ENCODE measurements around the gene JAML. TPM values are rescaled to one million over a fixed set of nuclear protein-coding genes. Genes with fewer than 3 reads are reported as not detected.

Gene JAML
- total and polyA plus RNA-seq, 2 of the 13 experiments (the other 11 are each of a cell fraction or from before 2014, with no cell fraction given), result 2.0 to 3.3 TPM

DNA sequence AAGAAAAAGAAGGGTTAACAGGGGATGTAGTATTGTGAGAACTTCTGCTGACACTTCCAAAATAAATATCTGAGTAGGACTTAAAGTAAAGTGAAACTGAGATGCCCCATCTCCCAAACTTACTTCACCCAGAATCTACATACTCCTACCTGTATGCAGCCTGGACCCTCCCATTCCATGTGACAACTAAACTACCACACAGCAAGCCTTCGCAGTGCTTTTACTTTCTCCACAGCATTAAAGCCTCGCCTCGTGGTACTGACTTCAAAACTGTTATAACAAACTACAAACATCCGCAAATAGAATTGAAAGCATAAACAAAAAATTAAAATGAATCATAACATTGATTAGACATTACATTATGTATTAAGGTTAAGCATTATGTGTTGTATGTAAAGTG is 38.3 kb upstream of the JAML start (continued):
- TF ChIP-seq ZNF318 (CRISPR knock-in tag; IDR thresholded peaks at IDR 0.05) (no peak), PTBP1 (IDR thresholded peaks at IDR 0.05; ENCODE audit: low read depth, low read length, poor library complexity, severe bottlenecking) (no peak)

GRCh38 chr11:118260353-118260752 is 35.5 kb upstream of the JAML start:
- Histone ChIP-seq H3K27ac (ENCODE audit: extremely low read length, insufficient read depth, low read length) (no peak overlapping the region), H3K36me3 (replicated peaks in 1 of 2; ENCODE audit: control insufficient read depth in 1 of 2, insufficient read depth in 2 of 2, low read length in 2 of 2) (peaks cover 4 to 27% of the 10 kb centered on the region in 2 experiments; a peak in 3 of 5 replicates), H3K9ac (ENCODE audit: insufficient read depth, low read depth, low read length) (no peak overlapping the region), H3K4me2 (ENCODE audit: low read depth, low read length) (no peak overlapping the region), H3K9me3 (ENCODE audit: low read length) (no peaks in the 10 kb centered on the region), H3K27me3 (ENCODE audit: control insufficient read depth in 1 of 2, insufficient read depth in 2 of 2, low read length in 2 of 2) (peaks cover 0 to 10% of the 10 kb centered on the region in 2 experiments; a peak in 1 of 5 replicates), H3K4me1 (ENCODE audit: insufficient read depth, low read length) (peaks cover 34% of the 10 kb centered on the region), H3K79me2 (ENCODE audit: insufficient read depth, low read length) (peaks cover 7% of the 10 kb centered on the region), H2AFZ (ENCODE audit: low read length) (no peak overlapping the region), H3K4me3 (replicated peaks in 1 of 3; ENCODE audit: insufficient read depth in 1 of 3, low read depth in 2 of 3, low read length in 3 of 3) (no peak overlapping the region), H4K20me1 (ENCODE audit: insufficient read depth, low read length) (no peaks in the 10 kb centered on the region)
- FAIRE-seq (no peak), DNase-seq (ENCODE audit: low spot score) (no peak), ATAC-seq (no peak)
- in situ Hi-C loops (cut with HindIII; ENCODE audit: extremely low pct_ligation_motif_present, low pct_unique_long_range_greater_than_20kb) (no loop called here), intact Hi-C loops (cut with micrococcal nuclease; ENCODE audit: unreplicated experiment) (loop anchor here (5.0 kb wide), 1 partner anchor 63 kb away; no protein-coding TSS in a partner anchor)
- WGBS (ENCODE audit: low lambda C conversion rate), result 98% methylated on average over 3 of the region's 3 CpGs
- POLR2A ChIA-PET, result interaction anchor here (1.2 kb wide), 1 partner anchor 9 kb away, joined by 3 read pairs; the partner anchor contains the start of gene MPZL3
- CTCF ChIA-PET (ENCODE audit: low intra/inter-chr PET ratio, low total read pairs), result no interaction called here
- no TSS peak for BruUV-seq (replicated peaks)
- TF ChIP-seq POLR2G (IDR thresholded peaks at IDR 0.05; ENCODE audit: low read depth, low read length), result no peak
- no peak for TF ChIP-seq CCAR2 (optimal IDR thresholded peaks at IDR 0.05; ENCODE audit: low read depth, low read length)
- TF ChIP-seq NBN (conservative IDR thresholded peaks at IDR 0.05), result no peak
- TF ChIP-seq RFX5 (IDR thresholded peaks at IDR 0.05; ENCODE audit: low read depth, low read length), result no peak
- no peak for TF ChIP-seq CENPT (CRISPR knock-in tag; IDR thresholded peaks at IDR 0.05; ENCODE audit: low read depth)
- TF ChIP-seq ZNF333 (CRISPR knock-in tag; IDR thresholded peaks at IDR 0.05; ENCODE audit: borderline replicate concordance), result no peak
- no peak for TF ChIP-seq ZSCAN22 (CRISPR knock-in tag; IDR thresholded peaks at IDR 0.05)
- no peak for TF ChIP-seq HMG20B (CRISPR knock-in tag; conservative IDR thresholded peaks at IDR 0.05)
- no peak for TF ChIP-seq ZNF354B (CRISPR knock-in tag; IDR thresholded peaks at IDR 0.05)
- no peak for TF ChIP-seq MTA3 (CRISPR knock-in tag; IDR thresholded peaks at IDR 0.05)
